Body of pancreas (tissue), 4 donors: Measurements from ENCODE around the gene WDR37.

Experiments
- CTCF ChIP-seq, 7 experiments: fragments of 450-650 bp in 4 of 7; fragments of 200-600 bp in 3 of 7; sonication (generic) in 3 of 7; IDR thresholded peaks; one replicate each; pipeline ENCODE4 v1.5.1; 2016 to 2019; ENCODE audit warnings: antibody characterized with exemption in 7 of 7
- POLR2A ChIP-seq, 3 donors: fragments of 450-650 bp; IDR thresholded peaks; one replicate each; pipeline ENCODE4 v1.6.1; 2016; ENCODE audit warnings: antibody characterized with exemption in 3 of 3, mild to moderate bottlenecking in 2 of 3

GRCh38 chr10:1160561-1161314 is 104.6 kb downstream of the WDR37 start:
- TF ChIP-seq CTCF (IDR thresholded peaks at IDR 0.05) (no peak), POLR2A (IDR thresholded peaks at IDR 0.05) (no peak)
